VCaP (cell line): Measurements from ENCODE around the gene ALLC.

Experiments
- H3K27ac ChIP-seq: fragments of 450-650 bp; 2 replicates; pipeline ENCODE4 v1.5.1; 2017
- CTCF ChIP-seq: fragments of 450-650 bp; conservative IDR thresholded peaks from 2 replicates; pipeline ENCODE4 v1.5.1; 2017; ENCODE audit warnings: mild to moderate bottlenecking, moderate library complexity

Gene ALLC

DNA sequence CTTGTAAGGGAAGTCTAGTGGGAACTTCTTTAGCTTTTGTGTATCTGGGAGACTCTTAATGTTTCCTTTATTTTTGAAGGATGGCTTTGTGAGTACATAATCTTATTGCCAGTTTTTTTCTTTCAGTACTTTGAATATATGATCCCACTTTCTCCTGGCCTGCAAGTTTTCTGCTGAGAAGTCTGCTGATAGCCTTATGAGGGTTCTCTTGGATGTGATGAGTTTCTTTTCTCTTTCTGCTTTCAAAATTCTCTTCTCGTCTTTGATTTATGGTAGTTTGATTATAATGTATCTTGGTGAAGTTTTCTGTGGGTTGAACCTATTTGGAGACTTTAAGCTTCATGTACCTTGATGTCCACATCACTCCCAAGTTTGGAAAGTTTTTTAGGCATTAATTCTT, 35.0 kb upstream of the ALLC start:
- TF ChIP-seq CTCF: no peak

GRCh38 chr2:3624059-3624794, 33.8 kb upstream of the ALLC start:
- no peak overlapping the region for H3K27ac ChIP-seq
- TF ChIP-seq CTCF: no peak

More for the DNA sequence above, 35.0 kb upstream of the ALLC start:
- H3K27ac ChIP-seq: no peak overlapping the region

DNA sequence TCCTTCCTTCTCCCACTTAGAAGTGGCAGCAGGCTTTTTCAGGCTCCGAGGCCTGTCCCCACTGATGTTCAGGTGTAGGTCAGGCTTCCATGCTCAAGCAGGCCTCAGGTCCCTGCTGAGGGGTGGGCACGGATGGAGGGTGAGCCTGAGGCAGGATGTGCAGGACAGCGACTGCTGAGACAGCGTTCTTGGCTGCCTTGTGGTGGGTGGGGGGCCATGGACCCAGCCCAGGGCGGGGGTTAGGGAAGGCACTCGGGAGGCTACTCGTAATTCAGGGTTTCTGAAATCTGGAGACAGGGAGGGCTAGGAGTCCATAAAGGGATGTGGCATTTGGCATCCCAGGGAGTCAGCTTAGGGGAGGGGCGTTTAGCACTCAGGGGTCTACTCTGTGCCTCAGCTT, 32.8 kb upstream of the ALLC start:
- H3K27ac ChIP-seq: no peak overlapping the region
- TF ChIP-seq CTCF: no peak

DNA sequence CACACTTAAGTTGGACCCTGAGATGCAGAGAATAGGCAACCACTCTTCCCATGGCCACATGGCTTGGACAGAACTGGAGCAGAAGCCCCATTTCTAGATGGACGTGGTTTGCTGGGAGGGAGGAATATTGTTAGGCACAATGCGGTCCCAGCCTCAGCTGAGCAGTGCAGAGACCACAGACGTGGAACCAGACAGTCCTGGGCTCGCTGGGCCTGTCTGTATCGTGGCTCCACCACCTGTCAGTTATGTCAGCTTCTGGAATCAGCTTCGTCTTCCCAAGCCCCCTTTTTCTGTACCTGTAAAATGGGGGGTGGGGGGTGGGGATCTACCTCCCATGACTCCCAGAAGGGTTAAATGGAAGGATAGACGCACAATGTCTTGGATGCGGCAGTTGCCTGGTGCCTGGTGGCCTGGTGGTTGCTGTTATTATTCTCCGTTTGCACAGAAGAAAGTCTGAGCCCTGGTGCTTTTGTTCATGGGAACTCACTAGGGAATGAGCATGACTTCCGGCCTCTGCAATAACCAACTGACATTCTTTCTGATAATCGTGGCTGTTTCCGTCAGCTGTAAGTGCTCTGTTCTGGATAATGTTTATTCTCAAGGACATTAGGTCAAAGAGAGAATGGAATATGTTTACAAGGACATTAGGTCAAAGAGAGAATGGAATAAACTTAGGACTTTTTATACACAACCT, 31.7 kb upstream of the ALLC start:
- TF ChIP-seq CTCF: no peak
- no peak overlapping the region for H3K27ac ChIP-seq

DNA sequence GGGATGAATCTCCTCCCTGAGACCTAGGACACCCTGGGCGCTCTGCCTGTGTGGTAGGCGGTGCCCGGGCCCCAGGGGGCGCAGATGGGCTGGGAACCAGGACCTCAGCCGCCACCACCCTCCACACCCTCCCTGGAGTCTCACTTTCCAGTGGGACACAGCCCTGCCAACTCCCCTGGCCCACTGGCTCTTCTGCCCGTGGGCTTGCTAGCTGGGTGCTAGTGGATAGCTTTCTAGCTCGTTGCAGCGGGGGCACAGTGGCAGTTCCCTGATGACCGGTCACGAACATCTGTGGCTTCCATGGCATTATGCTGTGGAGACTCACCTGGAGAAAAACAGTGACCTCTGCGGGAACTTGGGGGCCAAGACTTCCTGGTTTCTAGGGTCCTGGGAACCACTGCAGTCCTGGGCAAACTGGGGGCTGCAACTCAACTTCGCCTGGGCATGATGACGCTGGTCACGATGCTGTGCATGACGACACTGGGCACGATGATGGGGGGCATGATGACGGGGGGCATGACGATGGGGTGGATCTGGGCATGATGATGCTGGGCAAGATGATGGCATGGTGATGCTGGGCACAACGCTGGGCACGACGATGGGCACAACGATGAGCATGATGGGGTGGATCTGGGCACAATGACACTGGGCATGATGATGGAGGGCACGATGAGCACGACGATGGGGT, 31.0 kb upstream of the ALLC start:
- no peak for TF ChIP-seq CTCF
- H3K27ac ChIP-seq: no peak overlapping the region

DNA sequence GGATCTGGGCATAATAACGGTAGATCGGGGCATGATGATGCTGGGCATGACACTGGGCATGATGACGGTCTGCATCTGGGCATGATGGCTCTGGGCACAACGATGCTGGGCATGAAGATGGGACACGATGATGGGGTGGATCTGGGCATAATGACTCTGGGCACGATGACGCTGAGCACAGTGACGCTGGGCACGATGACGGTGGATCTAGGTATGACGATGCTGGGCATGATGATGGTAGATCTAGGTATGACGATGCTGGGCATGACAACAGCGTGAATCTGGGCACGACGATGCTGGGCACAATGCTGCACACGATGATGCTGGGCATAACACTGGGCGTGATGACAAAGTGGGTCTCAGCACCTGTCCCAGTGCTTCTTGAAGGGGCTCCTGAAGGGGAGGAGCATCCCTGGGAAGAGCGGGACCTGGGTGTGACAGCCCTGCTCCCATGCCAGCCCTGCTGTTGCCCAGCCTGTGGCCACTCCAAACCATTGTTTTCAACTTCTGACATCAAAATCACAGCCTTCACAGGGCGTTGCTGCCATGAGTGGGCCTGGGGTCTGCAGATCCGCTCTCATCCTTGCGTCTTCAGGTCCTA, 30.4 kb upstream of the ALLC start:
- TF ChIP-seq CTCF: no peak
- H3K27ac ChIP-seq: no peak overlapping the region

GRCh38 chr2:3628241-3628679, 29.7 kb upstream of the ALLC start:
- H3K27ac ChIP-seq: no peak overlapping the region
- TF ChIP-seq CTCF: no peak
